SU-DHL-6 (cell line): Measurements from ENCODE around the gene CREBBP.

Source experiments
- H2AFZ ChIP-seq: fragments of 200-600 bp; sonication (generic); 2 replicates; pipeline ENCODE4 v1.6.1; 2014; ENCODE audit warnings: low read depth, mild to moderate bottlenecking, moderate library complexity, mixed read lengths, antibody characterized with exemption, low read length; ENCODE audit not compliant: severe bottlenecking
- H3F3A ChIP-seq: fragments of 200-600 bp; shearing (Covaris generic); 2 replicates; pipeline ENCODE4 v1.6.0; 2016; ENCODE audit warnings: antibody characterized with exemption, mild to moderate bottlenecking; ENCODE audit not compliant: insufficient read depth
- H3K27ac ChIP-seq: fragments of 200-600 bp; sonication (generic); 2 replicates; pipeline ENCODE4 v1.5.1; 2016; ENCODE audit warnings: low read depth, mild to moderate bottlenecking, low read length, moderate library complexity, mixed read lengths
- H3K27me3 ChIP-seq: fragments of 200-600 bp; sonication (generic), shearing (Covaris generic); 2 replicates; pipeline ENCODE4 v1.6.0; 2014; ENCODE audit warnings: mild to moderate bottlenecking, low read length
- H3K36me3 ChIP-seq: fragments of 200-600 bp; sonication (generic); 2 replicates; pipeline ENCODE4 v1.6.1; 2014; ENCODE audit warnings: mild to moderate bottlenecking, low read length, mixed read lengths
- H3K4me2 ChIP-seq: fragments of 300-600, 200-600 bp; shearing (Covaris generic), sonication (generic); 2 replicates; pipeline ENCODE4 v1.6.0; 2014; ENCODE audit warnings: low read length, low read depth, mild to moderate bottlenecking; ENCODE audit not compliant: poor library complexity, severe bottlenecking
- H3K4me3 ChIP-seq: fragments of 200-600 bp; sonication (generic); 2 replicates; pipeline ENCODE4 v1.5.1; 2014; ENCODE audit warnings: antibody characterized with exemption, low read length, mild to moderate bottlenecking, mixed read lengths; ENCODE audit not compliant: insufficient read depth, poor library complexity, severe bottlenecking
- H3K79me2 ChIP-seq: fragments of 200-600 bp; sonication (generic); 2 replicates; pipeline ENCODE4 v1.6.1; 2014; ENCODE audit warnings: mild to moderate bottlenecking, low read length, moderate library complexity; ENCODE audit not compliant: insufficient read depth
- H3K9ac ChIP-seq: fragments of 200-600 bp; sonication (generic); 2 replicates; pipeline ENCODE4 v1.7.0; 2014; ENCODE audit warnings: mild to moderate bottlenecking, low read length
- H3K9me2 ChIP-seq: fragments of 200-600 bp; sonication (generic); replicated peaks from 2 replicates; pipeline ENCODE4 v1.6.1; 2014; ENCODE audit warnings: low read length; ENCODE audit not compliant: insufficient read depth
- H3K9me3 ChIP-seq: fragments of 200-600 bp; sonication (generic); 2 replicates; pipeline ENCODE4 v1.6.1; 2014; ENCODE audit warnings: low read length, mixed read lengths; ENCODE audit not compliant: insufficient read depth
- H4K20me1 ChIP-seq: fragments of 200-600 bp; sonication (generic); 2 replicates; pipeline ENCODE4 v1.6.1; 2014; ENCODE audit warnings: low read depth, mild to moderate bottlenecking, antibody characterized with exemption, low read length, moderate library complexity, mixed read lengths
- EZH2phosphoT487 ChIP-seq: fragments of 200-600 bp; sonication (generic), shearing (Covaris generic); conservative IDR thresholded peaks from 2 replicates; pipeline ENCODE4 v1.6.1; 2018; ENCODE audit warnings: mild to moderate bottlenecking, antibody characterized with exemption, low read length, moderate library complexity, mixed read lengths
- TF ChIP-seq, protein P1 (sequence below): fragments of 200-600 bp; sonication (generic); IDR thresholded peaks from one replicate; pipeline ENCODE4 v1.5.1; 2017; ENCODE audit warnings: antibody characterized with exemption, mild to moderate bottlenecking, low read length, moderate library complexity; ENCODE audit not compliant: insufficient read depth, poor library complexity, severe bottlenecking

The CREBBP gene

DNA sequence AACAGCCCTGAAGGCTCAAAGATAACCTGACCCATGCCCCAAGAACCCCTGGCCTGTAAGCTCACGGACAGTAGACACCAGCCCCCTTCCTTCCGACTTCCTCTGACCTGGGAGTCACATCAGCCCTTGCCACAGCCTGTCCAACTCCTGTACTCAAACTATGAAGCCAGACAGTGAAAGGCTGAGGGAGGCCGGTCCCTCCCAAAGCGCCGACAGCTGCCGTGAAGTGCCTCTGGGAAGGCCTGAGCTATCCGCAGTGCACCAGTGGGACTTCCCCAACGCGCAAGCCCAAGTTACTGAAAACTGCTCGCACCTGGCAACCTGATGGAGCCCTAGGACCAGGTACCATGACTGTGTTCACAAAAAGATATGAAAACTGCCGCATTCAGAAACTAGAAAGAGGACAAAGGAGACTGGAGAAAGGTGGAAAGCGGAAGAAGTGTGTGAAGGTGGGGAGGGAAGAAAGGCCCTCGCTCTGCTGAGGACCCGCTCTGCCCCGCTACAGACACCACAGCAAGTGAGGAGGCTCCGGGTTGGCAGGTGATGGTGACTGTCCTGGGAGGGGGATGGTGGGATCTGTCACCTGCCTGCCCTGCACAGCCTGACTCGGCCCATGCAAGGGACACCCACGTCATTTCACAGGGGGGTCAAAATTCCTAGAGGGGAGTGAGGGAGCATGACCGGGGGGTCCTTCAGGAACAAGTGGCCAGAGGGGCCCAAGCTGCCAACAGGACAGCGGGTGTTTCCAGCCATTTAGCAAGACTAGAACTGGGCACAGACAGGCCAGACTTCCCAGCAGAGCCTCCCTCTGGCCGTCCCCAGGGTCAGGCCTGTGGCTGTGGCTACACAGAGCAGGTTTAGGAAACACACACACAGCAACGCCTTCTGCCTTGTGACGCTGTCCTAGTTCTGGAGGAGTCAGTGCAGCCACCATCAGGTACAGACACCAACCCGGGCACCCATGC lies 150.1 kb downstream of the CREBBP start:
- H3K79me2 ChIP-seq, result no peaks in the 10 kb centered on the region
- TF ChIP-seq EZH2phosphoT487, result no peak
- TF ChIP-seq, protein P1, sequence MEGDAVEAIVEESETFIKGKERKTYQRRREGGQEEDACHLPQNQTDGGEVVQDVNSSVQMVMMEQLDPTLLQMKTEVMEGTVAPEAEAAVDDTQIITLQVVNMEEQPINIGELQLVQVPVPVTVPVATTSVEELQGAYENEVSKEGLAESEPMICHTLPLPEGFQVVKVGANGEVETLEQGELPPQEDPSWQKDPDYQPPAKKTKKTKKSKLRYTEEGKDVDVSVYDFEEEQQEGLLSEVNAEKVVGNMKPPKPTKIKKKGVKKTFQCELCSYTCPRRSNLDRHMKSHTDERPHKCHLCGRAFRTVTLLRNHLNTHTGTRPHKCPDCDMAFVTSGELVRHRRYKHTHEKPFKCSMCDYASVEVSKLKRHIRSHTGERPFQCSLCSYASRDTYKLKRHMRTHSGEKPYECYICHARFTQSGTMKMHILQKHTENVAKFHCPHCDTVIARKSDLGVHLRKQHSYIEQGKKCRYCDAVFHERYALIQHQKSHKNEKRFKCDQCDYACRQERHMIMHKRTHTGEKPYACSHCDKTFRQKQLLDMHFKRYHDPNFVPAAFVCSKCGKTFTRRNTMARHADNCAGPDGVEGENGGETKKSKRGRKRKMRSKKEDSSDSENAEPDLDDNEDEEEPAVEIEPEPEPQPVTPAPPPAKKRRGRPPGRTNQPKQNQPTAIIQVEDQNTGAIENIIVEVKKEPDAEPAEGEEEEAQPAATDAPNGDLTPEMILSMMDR, result no peak
- no peak overlapping the region for H3K9ac ChIP-seq
- no peaks in the 10 kb centered on the region for H3K9me3 ChIP-seq
- no peak overlapping the region for H3K4me3 ChIP-seq
- peaks cover 8% of the 10 kb centered on the region; the same call in 1 of the 2 replicates for H3F3A ChIP-seq
- no peak overlapping the region for H3K4me2 ChIP-seq
- H3K9me2 ChIP-seq, result no peaks in the 10 kb centered on the region
- peaks cover 2% of the 10 kb centered on the region; the same call in 1 of the 2 replicates for H3K36me3 ChIP-seq
- no peak overlapping the region for H3K27ac ChIP-seq
- H2AFZ ChIP-seq, result no peak overlapping the region
- H4K20me1 ChIP-seq, result 0 out of 2 replicates have a peak, but pooled peaks cover 2% of the 10 kb centered on the region
- no peaks in the 10 kb centered on the region for H3K27me3 ChIP-seq

DNA sequence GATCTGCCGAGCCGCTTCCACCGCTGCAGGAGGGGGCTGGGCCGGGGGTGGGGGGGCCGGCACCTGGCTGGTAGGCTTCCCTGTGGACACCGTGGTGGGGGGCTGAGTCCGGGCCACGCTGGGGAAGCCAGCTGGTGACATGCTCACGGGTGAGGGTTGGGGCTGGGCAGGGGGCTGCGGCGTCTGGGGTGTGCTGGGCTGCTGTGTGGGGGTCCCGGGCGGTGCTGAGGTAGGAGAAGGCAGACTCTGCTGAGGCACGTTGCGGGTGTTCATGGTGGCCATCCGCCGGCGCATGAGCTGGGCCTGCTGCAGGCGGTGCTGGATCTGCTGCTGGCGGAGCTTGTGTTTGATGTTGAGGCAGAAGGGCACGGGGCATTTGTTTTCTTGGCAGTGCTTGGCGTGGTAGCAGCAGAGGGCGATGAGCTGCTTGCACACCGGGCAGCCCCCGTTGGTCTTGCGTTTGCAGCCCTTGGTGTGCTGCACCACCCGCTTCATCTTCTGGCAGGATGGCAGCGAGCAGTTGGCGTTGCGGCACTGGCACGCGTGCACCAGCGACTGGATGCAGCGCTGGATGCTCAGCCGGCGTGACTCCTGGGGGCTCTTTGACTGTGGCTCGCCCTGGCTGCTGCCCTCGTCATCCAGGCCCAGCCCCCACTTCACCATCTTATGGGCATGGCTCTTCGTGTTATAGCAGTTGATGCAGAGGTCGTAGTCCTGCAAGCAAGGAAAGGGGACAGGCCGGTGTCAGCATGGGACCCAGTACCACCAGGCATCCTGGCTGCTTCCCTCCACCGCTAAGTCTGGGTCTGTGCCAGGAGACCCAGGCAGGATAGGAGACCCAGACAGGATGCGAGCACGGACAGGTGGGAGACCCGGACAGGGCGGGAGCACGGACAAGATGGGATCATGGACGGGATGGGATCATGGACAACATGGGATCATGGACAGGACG lies 151.1 kb downstream of the CREBBP start:
- Histone ChIP-seq H3K36me3 (peaks cover 2% of the 10 kb centered on the region; the same call in 1 of the 2 replicates), H4K20me1 (0 out of 2 replicates have a peak, but pooled peaks cover 2% of the 10 kb centered on the region), H3K79me2 (no peaks in the 10 kb centered on the region), H3K9me3 (no peaks in the 10 kb centered on the region), H3K9ac (no peak overlapping the region), H3K27me3 (no peaks in the 10 kb centered on the region), H2AFZ (no peak overlapping the region), H3K27ac (no peak overlapping the region), H3K4me3 (no peak overlapping the region), H3K9me2 (no peaks in the 10 kb centered on the region), H3K4me2 (no peak overlapping the region), H3F3A (peaks cover 8% of the 10 kb centered on the region; the same call in 1 of the 2 replicates)
- TF ChIP-seq, protein P1, result no peak
- no peak for TF ChIP-seq EZH2phosphoT487

DNA sequence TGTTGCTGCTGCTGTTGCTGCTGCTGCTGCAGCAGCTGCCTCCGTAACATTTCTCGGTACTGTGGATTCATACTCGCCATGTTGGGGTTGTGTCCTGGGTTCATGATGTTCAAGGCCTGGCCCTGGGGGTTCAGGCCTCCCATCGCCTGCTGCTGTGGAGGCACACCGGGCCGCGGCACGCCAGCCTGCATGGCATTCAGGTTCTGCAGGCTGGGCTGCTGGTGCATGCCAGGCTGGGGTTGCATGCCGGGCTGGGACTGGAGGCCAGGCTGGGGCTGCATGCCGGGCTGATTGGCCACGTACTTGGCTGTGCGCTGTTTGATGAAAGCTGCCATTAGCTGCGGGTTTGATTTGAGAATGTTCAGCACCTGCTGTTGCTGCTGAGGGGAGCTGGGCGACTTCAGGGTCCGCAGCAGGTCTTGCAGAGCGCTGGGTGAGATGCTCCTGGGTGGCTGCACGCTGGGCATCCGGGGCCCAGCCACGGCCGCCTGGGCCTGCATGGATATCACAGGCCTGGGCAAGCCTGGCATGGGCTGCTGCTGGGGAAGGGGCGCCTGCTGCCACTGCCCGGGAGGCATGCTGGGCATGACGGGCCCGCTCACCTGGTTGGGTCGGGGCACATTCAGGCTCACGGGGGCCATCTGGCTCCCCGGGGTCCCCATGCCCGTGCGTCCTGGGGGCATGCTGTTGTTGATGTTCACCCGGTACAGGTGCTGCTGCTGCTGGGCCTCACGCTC lies 151.9 kb downstream of the CREBBP start:
- Histone ChIP-seq H3K4me2 (no peak overlapping the region), H3K79me2 (no peaks in the 10 kb centered on the region), H3K4me3 (no peak overlapping the region), H3K9me3 (no peaks in the 10 kb centered on the region), H2AFZ (no peak overlapping the region), H3K9me2 (no peaks in the 10 kb centered on the region), H4K20me1 (0 out of 2 replicates have a peak, but pooled peaks cover 2% of the 10 kb centered on the region), H3K36me3 (peaks cover 2% of the 10 kb centered on the region; the same call in 1 of the 2 replicates), H3K9ac (no peak overlapping the region), H3K27me3 (no peaks in the 10 kb centered on the region), H3K27ac (no peak overlapping the region), H3F3A (peaks cover 8% of the 10 kb centered on the region; the same call in 1 of the 2 replicates)
- TF ChIP-seq, protein P1, result no peak
- no peak for TF ChIP-seq EZH2phosphoT487
